GM12891 (cell line): Measurements from ENCODE around the gene RGS7.

ENCODE experiments used
- PAX5 ChIP-seq: IDR thresholded peaks from 2 replicates; pipeline ENCODE4 v1.6.1; 2011; ENCODE audit warnings: low read length, moderate library complexity, mild to moderate bottlenecking; ENCODE audit not compliant: insufficient read depth, severe bottlenecking
- POLR2A ChIP-seq: IDR thresholded peaks from 2 replicates; pipeline ENCODE4 v1.6.1; 2011; ENCODE audit warnings: low read depth, low read length, control low read depth
- POLR2AphosphoS5 ChIP-seq: IDR thresholded peaks from 2 replicates; pipeline ENCODE4 v1.6.1; 2011; ENCODE audit warnings: low read depth, low read length, control low read depth
- POU2F2 ChIP-seq: IDR thresholded peaks from 2 replicates; pipeline ENCODE4 v1.6.1; 2011; ENCODE audit warnings: low read depth, mild to moderate bottlenecking, control low read depth, low read length, moderate library complexity
- SPI1 ChIP-seq: IDR thresholded peaks from 2 replicates; pipeline ENCODE4 v1.6.1; 2011; ENCODE audit warnings: low read depth, low read length, control low read depth
- TAF1 ChIP-seq: IDR thresholded peaks from 2 replicates; pipeline ENCODE4 v1.6.1; 2011; ENCODE audit warnings: low read depth, low read length, control low read depth

GRCh38 chr1:240888039-240888786 lies 468.8 kb downstream of the RGS7 start:
- TF ChIP-seq POLR2AphosphoS5 (no peak), POLR2A (no peak), TAF1 (no peak), PAX5 (no peak), SPI1 (no peak), POU2F2 (no peak)
